GM18951 (cell line): ENCODE data around the gene GAB3.

Experiments
- POLR2A ChIP-seq: IDR thresholded peaks from 4 replicates; pipeline ENCODE4 v1.6.1; 2011; ENCODE audit warnings: mild to moderate bottlenecking; ENCODE audit not compliant: insufficient read length, insufficient read depth; ENCODE audit errors: extremely low read depth
- in situ Hi-C: fragments of 300-500 bp; cut with MboI; formaldehyde crosslinking; loops from one replicate; pipeline ENCODE4 v1.12.0; 2022; ENCODE audit warnings: low sequenced_read_pairs, mixed read lengths, inconsistent platforms; ENCODE audit not compliant: unreplicated experiment

Gene GAB3

DNA sequence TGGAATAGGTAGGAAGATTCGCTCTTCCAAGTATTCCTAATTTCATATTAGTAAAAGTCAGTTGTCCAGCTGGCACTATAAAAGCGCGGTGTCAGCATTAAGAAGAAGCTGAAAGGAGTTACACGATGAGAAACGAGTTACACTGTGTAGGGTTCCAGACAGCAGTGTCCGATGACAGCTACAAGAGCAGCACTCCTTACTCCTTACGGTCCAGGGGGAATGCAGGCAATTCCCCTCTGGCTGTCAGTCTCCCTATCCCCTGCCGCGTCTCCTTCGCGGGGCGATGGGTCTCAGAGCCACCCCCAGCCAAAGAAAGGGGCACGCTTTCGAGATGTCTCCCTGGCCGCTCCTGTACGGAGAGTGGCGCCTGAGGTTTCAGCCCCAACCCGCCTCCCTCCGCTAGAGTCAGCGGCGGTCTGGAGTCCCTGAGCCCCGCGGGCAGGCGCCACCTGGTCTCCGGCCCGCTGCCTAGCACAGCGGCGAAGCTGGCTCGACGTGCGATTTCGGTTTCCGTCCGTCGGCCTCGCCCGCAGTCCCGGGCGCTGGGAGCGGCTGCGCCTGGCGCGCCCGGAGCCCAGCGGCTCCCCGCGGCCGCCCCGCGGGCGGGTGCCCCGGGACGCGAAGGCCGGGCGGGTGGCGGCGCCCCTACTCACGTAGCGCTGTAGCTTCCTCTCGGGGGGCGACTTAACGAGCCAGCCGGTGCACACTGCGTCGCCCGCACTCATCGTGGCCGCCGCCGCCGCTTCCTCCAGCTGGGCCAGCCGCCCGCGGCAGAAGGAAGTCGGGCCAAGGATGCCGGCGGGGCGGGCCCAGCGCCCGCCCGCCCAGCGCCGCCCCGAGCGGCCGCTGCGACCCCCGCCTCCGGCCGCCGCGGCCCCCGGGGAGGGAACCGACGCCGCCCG is at the start of gene GAB3:
Gene GAB3, minus strand, starts transcription at position 777 of the 902 bp plus-strand sequence. Its CDS starts 52 bp downstream, at position 725.
- TF ChIP-seq POLR2A: peak; percentile 42
- in situ Hi-C loops: no loop called here

GRCh38 chrX:154799556-154800348 is 48.9 kb upstream of the GAB3 start:
- TF ChIP-seq POLR2A: no peak
- in situ Hi-C loops: no loop called here

- in situ Hi-C loops: no loop called here
- TF ChIP-seq POLR2A: no peak
Measured at GRCh38 chrX:154797006-154797405, 46.1 kb upstream of the GAB3 start.

GRCh38 chrX:154795016-154795415 is 44.1 kb upstream of the GAB3 start:
- no peak for TF ChIP-seq POLR2A
- in situ Hi-C loops: no loop called here

DNA sequence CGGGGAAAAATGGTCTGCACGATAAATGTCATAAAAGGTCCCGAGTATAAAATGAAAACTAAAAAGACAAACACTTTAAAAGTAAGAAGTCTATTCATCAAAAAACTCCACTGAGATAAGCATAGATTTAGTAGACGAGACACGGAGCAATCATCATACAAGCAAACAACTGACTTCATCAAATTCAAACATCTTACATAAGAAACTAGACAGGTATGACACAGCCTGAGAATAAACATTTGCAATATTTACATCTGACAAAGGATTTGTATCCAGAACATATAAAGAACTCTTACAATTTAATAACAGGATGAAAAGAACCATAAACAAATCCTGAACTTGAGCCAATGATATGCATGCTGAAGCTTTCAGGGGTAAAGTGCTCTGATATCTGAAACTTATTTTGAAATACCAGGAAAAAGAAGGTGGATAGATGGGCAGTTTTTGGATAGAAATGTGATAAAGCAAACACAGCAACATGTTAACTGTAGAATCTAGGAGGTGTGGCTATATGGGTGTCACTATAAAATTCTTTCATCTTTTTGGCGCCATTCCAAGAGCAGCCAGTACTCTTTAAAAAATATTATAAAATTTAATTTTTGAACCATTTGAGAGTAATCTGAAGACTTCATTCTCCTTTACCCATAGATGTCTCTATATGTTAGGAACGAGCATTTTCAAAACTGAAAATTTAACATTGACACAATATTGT is 42.4 kb upstream of the GAB3 start:
- in situ Hi-C loops: no loop called here

GRCh38 chrX:154791939-154792338 is 41.1 kb upstream of the GAB3 start:
- in situ Hi-C loops: no loop called here
- no peak for TF ChIP-seq POLR2A

More for the DNA sequence above, 42.4 kb upstream of the GAB3 start:
- TF ChIP-seq POLR2A: no peak

- TF ChIP-seq POLR2A: no peak
- in situ Hi-C loops: no loop called here
Measured at GRCh38 chrX:154791467-154791866, 40.6 kb upstream of the GAB3 start.

DNA sequence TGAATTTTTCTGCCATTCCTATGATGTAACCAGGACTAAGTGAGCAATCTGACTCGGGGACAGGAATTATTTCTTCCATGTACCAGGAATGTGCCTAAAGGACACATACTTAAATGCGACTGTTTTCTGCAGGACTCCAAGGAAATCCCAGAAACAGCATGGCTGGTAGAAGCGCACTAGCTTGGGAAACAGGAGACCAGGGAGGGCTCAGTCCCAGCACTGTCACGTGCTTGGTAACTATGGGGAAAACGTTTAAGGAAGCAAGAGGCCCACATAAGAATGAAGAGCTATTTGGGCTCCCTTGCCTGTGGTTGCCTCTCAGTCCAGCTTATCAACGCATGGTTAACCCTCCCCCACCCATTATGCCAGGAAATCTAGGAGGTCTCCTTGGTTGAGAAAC is 34.8 kb upstream of the GAB3 start:
- no peak for TF ChIP-seq POLR2A
- in situ Hi-C loops: no loop called here

GRCh38 chrX:154784149-154784995 is 33.5 kb upstream of the GAB3 start:
- in situ Hi-C loops: no loop called here

DNA sequence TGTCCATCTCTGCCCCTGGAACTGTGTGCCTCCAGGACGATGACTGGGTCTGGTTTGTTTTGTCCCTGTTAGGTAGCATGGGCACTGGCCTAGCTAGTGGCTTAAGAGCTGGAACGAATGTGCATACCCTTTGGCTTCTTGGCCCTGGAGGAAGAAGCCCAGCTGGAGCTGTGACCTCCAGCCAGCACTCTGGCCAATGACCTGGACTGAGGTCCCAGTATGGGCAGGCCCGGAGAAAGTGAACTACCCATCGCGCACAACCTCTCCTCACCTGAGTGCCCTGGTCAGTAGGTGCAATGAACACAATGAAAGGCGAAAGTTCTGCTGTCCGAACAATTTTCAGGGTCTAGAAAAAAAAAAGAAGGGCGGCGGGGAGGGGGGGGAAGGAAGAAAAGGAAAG is 30.1 kb upstream of the GAB3 start:
- TF ChIP-seq POLR2A: no peak
- in situ Hi-C loops: no loop called here

More at GRCh38 chrX:154784149-154784995, 33.5 kb upstream of the GAB3 start:
- TF ChIP-seq POLR2A: no peak

DNA sequence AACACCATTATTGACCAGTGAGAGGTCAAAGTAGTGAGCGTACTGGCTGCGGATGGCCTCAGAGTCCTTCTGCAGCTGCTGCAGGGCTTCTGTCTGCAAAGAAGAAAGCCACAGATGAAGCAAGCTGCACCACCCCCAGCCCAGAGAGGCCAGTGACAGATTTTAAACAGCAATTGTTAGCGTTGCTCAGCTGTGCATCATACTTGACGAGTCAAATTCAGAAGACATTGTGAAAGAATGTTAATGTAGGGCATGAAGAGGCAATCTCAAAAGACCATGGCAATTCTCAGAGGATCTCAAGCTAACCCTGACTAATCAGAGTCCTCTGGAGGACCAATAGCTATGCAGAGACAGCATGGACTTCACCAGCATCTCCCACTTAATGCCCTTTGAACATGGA is 28.4 kb upstream of the GAB3 start:
- TF ChIP-seq POLR2A: no peak
- in situ Hi-C loops: no loop called here

DNA sequence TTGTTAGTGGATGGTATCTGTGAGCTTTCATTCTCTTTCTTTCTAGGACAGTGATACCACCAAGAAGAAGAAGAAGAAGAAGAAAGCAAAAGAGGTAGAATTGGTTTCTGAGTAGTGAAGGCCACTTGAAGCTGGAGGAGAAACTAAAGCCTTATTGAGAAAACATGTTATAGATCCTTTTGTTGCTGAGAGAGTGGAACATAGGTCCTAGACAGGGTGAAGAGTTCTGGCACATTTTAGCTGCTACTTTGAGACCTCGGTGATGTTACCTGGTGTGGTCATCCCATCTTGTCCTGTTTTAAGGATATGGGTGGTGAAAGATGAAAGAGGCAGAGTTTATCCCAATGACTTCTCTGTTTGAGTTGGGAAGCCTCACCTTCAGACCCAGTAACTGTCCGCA is 25.9 kb upstream of the GAB3 start:
- in situ Hi-C loops: no loop called here
- TF ChIP-seq POLR2A: no peak
